SK-N-SH (cell line): Measurements from ENCODE around the gene BNIP5.

Experiments
- GABPA ChIP-seq: IDR thresholded peaks from 2 replicates; pipeline ENCODE4 v1.4.0; 2012; ENCODE audit warnings: low read depth, mild to moderate bottlenecking
- RCOR1 ChIP-seq: fragments of 150-350 bp; IDR thresholded peaks from 2 replicates; pipeline ENCODE4 v1.6.1; 2017; ENCODE audit warnings: antibody characterized with exemption, low read length
- TCF12 ChIP-seq: IDR thresholded peaks from 2 replicates; pipeline ENCODE4 v1.4.0; 2012
- TF ChIP-seq, protein P1 (sequence below): IDR thresholded peaks from 2 replicates; pipeline ENCODE4 v1.4.0; 2012; ENCODE audit warnings: low read depth
- TF ChIP-seq, protein P2 (sequence below): fragments of 200-600 bp; sonication (generic); IDR thresholded peaks from 2 replicates; pipeline ENCODE4 v1.6.1; 2017; ENCODE audit warnings: antibody characterized with exemption, mild to moderate bottlenecking, moderate library complexity
- TF ChIP-seq, protein P3 (sequence below): IDR thresholded peaks from 2 replicates; pipeline ENCODE4 v1.4.0; 2012; ENCODE audit warnings: low read depth, borderline replicate concordance

DNA sequence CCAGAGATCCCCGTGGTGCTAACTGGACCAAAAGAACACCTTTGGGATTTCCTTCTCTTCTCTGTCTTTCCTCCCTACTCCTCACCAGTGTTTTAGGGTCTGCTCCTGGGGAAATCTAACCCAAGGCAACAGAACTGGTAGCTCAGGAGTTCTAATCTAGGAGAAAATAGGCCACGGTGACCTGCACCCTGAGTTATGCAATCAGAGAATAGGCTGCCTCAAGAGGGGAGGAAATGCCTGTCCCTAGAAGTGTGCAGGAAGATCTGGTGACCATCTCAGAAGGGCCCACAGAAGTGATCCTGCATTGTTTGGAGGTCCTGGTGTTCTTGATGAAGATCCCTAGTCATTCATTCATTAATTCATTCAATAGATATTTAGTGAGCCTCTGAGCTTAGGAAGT lies 47.4 kb upstream of the BNIP5 start:
- TF ChIP-seq RCOR1, result no peak
- TF ChIP-seq, protein P1, sequence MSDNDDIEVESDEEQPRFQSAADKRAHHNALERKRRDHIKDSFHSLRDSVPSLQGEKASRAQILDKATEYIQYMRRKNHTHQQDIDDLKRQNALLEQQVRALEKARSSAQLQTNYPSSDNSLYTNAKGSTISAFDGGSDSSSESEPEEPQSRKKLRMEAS, result no peak
- TF ChIP-seq, protein P2, sequence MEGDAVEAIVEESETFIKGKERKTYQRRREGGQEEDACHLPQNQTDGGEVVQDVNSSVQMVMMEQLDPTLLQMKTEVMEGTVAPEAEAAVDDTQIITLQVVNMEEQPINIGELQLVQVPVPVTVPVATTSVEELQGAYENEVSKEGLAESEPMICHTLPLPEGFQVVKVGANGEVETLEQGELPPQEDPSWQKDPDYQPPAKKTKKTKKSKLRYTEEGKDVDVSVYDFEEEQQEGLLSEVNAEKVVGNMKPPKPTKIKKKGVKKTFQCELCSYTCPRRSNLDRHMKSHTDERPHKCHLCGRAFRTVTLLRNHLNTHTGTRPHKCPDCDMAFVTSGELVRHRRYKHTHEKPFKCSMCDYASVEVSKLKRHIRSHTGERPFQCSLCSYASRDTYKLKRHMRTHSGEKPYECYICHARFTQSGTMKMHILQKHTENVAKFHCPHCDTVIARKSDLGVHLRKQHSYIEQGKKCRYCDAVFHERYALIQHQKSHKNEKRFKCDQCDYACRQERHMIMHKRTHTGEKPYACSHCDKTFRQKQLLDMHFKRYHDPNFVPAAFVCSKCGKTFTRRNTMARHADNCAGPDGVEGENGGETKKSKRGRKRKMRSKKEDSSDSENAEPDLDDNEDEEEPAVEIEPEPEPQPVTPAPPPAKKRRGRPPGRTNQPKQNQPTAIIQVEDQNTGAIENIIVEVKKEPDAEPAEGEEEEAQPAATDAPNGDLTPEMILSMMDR, result no peak
- TF ChIP-seq TCF12, result no peak
- TF ChIP-seq, protein P3, sequence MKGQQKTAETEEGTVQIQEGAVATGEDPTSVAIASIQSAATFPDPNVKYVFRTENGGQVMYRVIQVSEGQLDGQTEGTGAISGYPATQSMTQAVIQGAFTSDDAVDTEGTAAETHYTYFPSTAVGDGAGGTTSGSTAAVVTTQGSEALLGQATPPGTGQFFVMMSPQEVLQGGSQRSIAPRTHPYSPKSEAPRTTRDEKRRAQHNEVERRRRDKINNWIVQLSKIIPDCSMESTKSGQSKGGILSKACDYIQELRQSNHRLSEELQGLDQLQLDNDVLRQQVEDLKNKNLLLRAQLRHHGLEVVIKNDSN, result no peak
- no peak for TF ChIP-seq GABPA
